Measurements from ENCODE around the gene OSTC.

Gene OSTC

DNA sequence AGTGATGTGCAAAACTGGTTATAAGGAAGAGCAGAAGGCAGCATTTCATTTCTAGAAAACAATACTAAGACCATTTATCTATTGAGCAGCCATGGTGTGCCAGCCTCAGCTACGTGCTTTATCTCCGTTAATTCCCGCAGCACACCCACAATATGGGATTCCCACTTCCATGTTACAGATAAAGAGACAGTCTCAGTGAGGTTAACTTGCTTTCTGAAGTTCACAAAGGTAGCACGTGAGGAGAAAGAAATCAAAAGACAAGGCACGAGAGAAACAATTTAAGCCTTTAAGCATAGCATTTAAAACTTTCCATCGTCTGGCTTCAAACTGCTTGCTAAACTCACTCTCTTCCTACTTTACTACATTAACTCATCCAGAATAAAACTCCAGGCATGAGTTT lies 38.0 kb upstream of the OSTC start:
- no peak for DNase-seq (ENCODE audit: low read depth, low spot score)
- in situ Hi-C loops (cut with HindIII; ENCODE audit: low sequenced_read_pairs) = no loop called here
- TF ChIP-seq, protein P1, sequence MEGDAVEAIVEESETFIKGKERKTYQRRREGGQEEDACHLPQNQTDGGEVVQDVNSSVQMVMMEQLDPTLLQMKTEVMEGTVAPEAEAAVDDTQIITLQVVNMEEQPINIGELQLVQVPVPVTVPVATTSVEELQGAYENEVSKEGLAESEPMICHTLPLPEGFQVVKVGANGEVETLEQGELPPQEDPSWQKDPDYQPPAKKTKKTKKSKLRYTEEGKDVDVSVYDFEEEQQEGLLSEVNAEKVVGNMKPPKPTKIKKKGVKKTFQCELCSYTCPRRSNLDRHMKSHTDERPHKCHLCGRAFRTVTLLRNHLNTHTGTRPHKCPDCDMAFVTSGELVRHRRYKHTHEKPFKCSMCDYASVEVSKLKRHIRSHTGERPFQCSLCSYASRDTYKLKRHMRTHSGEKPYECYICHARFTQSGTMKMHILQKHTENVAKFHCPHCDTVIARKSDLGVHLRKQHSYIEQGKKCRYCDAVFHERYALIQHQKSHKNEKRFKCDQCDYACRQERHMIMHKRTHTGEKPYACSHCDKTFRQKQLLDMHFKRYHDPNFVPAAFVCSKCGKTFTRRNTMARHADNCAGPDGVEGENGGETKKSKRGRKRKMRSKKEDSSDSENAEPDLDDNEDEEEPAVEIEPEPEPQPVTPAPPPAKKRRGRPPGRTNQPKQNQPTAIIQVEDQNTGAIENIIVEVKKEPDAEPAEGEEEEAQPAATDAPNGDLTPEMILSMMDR (IDR thresholded peaks at IDR 0.05; ENCODE audit: low read depth, low read length) = no peak
- H3K4me3 ChIP-seq (ENCODE audit: low read depth, low read length) = no peak overlapping the region

GRCh38 chr4:108619372-108620100 lies 30.9 kb upstream of the OSTC start:
- H3K4me3 ChIP-seq (ENCODE audit: low read depth, low read length) = peak overlapping the region; percentile 85
- in situ Hi-C loops (cut with HindIII; ENCODE audit: low sequenced_read_pairs) = no loop called here
- TF ChIP-seq, protein P1 (IDR thresholded peaks at IDR 0.05; ENCODE audit: low read depth, low read length) = no peak
- no peak for DNase-seq (ENCODE audit: low read depth, low spot score)

DNA sequence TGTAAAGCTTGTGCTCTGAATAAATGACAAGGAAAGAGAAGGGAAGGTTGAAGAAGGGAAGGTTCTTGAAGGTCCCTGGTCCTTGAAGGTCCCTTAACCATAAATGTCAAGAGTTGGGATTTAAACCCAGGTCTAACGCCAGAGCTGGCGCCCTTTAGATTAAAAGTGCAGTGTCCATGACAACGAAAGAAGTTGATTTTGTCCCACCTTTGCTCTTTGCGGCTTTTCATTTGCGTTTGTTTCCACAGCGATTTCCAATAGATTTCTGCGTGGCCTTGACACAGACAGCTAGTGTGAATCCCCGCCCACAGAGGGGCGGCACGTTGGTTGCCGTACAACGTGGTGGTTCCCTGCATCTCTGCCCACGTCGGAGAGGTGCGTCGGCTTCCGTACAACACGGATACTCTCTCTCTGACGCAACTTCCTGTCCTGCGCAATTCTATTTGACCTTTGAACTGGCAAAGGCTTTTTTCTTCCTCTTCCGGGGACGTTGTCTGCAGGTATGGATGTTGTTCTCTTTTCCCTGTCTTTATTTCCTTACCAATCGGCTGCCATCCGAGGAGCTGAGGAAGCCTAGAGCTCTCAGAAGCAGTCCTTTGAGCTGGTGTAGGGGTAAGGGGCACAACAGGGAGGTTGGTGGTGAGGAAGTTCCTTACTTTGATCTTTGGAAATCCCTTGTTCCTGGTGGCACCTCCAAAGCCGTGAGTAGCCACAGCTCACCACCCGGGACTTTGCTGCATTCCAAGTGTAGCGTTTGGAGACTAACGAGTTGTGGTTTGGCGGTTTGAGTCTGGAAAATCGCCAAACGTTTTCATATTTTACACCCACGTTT lies 30.1 kb upstream of the OSTC start, which contains the start of gene RPL34:
Gene RPL34, plus strand, starts transcription at position 476 of the 832 bp plus-strand sequence. CDS start 1,384 bp downstream, outside the sequence.
- peak within 1 kb of the TSS; percentile 85 for H3K4me3 ChIP-seq (ENCODE audit: low read depth, low read length)
- in situ Hi-C loops (cut with HindIII; ENCODE audit: low sequenced_read_pairs) = no loop called here
- TF ChIP-seq, protein P1 (IDR thresholded peaks at IDR 0.05; ENCODE audit: low read depth, low read length) = no peak
- DNase-seq (ENCODE audit: low read depth, low spot score) = peak; percentile 98

GRCh38 chr4:108620933-108621905 lies 29.2 kb upstream of the OSTC start:
- in situ Hi-C loops (cut with HindIII; ENCODE audit: low sequenced_read_pairs) = no loop called here
- H3K4me3 ChIP-seq (ENCODE audit: low read depth, low read length) = peak overlapping the region; percentile 85
- TF ChIP-seq, protein P1 (IDR thresholded peaks at IDR 0.05; ENCODE audit: low read depth, low read length) = no peak
- no peak for DNase-seq (ENCODE audit: low read depth, low spot score)

DNA sequence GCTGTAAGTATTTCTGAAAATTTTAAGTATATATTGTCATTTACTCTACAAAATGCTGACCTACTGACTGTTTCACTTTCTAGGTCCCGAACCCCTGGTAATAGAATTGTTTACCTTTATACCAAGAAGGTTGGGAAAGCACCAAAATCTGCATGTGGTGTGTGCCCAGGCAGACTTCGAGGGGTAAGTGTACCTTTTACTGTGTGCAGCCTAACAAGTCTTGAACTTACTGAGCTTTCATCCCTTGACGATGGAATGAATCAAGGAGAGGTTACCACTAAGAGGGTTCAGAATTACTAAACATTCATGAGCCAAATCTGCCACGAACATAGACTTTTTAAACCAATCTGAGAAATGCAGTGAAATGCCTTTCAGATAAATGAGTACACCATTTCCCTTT lies 28.4 kb upstream of the OSTC start:
- peak overlapping the region; percentile 85 for H3K4me3 ChIP-seq (ENCODE audit: low read depth, low read length)
- in situ Hi-C loops (cut with HindIII; ENCODE audit: low sequenced_read_pairs) = no loop called here
- DNase-seq (ENCODE audit: low read depth, low spot score) = no peak
- TF ChIP-seq, protein P1 (IDR thresholded peaks at IDR 0.05; ENCODE audit: low read depth, low read length) = no peak

GRCh38 chr4:108622828-108623227 lies 27.6 kb upstream of the OSTC start:
- DNase-seq (ENCODE audit: low read depth, low spot score) = no peak
- H3K4me3 ChIP-seq (ENCODE audit: low read depth, low read length) = no peak overlapping the region

More at GRCh38 chr4:108622828-108623227, 27.6 kb upstream of the OSTC start:
- TF ChIP-seq, protein P1 (IDR thresholded peaks at IDR 0.05; ENCODE audit: low read depth, low read length) = no peak
- in situ Hi-C loops (cut with HindIII; ENCODE audit: low sequenced_read_pairs) = no loop called here
